HL-60 (cell line): ENCODE data around the gene UQCRC2.

ENCODE experiments used
- CTCF ChIP-seq: IDR thresholded peaks from one replicate; pipeline ENCODE4 v1.5.1; 2011; ENCODE audit warnings: low read length, control low read depth, inconsistent platforms; ENCODE audit not compliant: insufficient read depth
- POLR2AphosphoS5 ChIP-seq: IDR thresholded peaks from 2 replicates; pipeline ENCODE4 v1.6.1; 2012; ENCODE audit warnings: low read depth

- TF ChIP-seq POLR2AphosphoS5 (no peak), CTCF (no peak)
Observed at GRCh38 chr16:21980032-21980431, 26.9 kb downstream of the UQCRC2 start.
